Femur (tissue), 1 donor: Measurements from ENCODE around the gene DRAP1.

Experiments
- DNase-seq: peaks from one replicate; pipeline ENCODE4 v3.0.0-alpha.2; 2017

DRAP1 gene, protein sequence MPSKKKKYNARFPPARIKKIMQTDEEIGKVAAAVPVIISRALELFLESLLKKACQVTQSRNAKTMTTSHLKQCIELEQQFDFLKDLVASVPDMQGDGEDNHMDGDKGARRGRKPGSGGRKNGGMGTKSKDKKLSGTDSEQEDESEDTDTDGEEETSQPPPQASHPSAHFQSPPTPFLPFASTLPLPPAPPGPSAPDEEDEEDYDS

DNA sequence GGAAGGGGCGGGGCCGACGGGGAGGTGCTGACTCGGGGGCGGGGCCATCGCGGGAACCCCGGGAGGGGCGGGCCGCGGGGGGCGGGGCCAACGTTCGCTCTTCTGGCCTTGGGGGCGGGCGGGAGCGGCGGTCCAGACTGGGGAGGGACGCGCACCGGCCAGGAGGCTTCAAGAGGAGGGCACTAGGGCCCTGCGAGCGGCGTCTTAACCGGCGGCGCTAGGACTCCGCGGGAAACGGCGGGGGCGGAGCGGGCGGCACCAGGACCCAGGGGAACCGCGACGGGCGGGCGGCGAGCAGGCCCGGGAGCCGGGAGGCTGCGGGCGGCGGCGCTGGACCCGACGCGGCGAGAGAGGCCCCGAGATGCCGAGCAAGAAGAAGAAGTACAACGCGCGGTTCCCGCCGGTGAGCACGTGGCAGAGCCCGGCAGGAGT lies at the start of gene DRAP1:
DRAP1 (plus strand) TSS at position 286 of the 432 bp plus-strand sequence; CDS start at position 362, 76 bp downstream.
- DNase-seq, result peak; percentile 99

DNA sequence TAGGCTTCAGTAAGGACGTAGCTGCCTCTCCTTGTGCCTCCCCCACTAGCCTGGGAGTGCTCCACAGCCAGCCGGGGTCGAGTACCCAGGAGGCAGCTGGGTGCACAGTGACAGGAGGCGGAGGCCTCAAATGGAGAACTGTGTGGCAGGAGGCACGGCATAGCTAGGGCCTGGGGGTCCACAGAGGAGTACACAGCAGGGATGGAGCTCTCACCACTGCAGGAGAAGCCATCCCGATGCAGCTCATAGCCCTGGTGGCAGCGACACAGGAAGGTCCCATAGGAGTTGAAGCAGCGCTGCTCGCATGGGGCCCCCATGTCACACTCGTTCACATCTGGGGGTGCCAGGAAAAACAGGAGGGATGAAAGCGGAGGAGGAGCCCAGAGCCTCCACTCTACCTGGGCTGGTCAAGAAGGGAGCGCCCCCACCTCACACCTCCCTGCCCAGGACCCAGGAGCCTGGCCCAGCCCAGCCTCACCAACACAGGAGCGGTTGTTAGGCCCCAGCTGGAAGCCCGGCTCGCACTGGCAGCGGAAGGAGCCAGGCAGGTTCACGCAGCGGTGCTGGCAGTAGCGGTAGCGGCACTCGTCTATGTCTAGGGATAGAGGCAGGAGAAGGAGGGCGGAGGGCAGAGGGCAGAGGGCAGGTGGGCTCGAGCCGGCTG lies 49.5 kb upstream of the DRAP1 start:
- DNase-seq, result no peak

DNA sequence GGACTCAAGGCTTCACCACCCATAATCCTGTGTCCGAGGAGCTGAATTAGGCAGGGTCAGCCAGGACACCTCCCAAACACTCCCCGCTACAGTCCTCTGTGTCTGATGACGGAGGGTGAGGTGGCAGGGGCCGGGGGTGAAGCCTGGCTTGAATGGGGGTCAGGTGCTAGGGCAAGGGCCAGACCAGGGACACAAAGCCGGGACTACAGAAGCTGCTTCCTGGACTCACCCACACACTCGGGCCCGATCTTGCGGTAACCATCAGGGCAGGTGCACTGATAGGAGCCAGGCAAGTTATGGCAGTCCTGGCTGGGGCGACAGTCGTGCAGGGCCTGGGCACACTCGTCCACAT lies 48.9 kb upstream of the DRAP1 start:
- DNase-seq, result no peak

DNA sequence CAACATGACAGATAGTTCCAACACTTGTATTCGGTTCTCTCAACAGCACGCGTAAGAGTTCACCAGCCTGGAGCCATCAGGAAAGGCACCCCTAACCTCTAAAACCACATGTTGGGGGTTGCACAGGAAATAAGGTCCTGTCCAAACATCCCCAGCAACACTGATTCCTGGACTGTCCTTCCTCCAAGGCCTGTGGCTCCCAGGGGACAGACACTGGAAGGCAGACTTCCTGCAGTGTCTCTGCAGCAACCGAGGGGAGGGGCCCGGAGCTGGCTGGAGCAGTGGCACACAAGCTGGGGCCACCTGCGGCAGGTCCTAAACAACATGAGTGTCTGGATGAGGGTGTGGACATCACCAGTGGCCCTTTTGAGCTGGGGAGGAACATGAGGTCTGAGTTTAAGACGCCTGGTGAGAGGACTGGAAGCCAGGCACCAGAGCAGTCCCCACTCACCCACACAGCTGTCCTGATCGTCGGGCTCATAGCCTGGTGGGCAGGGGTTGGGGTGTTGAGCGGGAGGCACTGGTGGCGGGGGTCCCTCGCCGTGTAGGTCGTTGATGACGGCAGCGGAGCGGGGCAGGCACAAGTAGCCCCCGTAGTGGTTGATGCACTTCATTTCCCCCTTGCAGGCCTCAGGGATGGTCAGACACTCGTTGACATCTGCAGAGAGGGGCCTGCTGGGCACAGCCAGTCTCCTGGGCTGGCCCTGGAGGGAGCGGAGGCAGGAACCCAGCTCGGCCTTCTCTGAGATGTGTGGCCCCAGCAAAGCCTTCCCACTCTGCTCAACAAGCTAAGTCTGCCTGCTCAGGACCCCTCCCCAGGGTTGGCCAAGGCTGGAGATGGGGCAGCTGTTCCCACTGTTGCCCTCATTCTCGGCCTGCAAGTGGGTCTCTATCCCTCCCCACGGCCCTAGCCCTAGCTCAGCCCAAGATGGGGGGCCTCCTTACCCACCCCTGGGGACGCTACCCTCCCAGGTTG lies 48.2 kb upstream of the DRAP1 start:
- DNase-seq, result peak; percentile 69

DNA sequence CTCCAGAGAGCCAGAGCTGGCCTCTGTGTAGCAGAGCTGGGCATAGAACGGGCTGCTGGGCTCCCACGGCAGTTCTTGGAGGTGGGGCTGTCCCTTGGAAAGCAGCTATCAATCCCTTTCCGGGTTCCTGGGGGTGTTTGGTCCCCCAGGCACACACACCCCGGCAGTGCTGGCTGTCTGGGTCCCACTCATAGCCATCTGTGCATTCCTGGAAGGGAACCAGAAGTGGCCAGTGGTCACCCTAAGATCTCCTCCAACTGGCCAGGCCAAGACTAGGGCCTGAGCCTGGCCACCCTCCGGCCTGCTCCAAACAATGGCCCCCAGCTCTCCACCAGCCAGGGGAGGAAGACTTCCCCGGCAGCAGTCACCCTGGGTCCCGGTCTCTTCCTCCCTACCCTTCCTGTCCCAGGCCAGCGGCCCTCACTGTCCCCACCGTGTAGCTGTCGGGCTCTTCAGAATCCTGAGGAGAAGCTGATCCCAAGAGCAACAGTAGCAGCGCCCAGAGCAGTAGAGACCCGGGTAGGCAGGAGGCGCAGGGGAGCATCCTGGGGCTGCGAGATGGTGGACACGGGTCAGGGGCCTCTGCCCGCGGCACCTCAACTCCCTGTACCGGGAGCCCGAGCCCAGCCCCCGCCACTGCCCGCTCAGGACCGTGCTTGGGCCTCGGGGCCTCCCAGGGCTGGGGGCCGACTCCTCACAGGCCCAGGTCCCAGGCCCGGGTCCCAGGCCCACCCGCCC lies 47.2 kb upstream of the DRAP1 start:
- DNase-seq, result no peak

DNA sequence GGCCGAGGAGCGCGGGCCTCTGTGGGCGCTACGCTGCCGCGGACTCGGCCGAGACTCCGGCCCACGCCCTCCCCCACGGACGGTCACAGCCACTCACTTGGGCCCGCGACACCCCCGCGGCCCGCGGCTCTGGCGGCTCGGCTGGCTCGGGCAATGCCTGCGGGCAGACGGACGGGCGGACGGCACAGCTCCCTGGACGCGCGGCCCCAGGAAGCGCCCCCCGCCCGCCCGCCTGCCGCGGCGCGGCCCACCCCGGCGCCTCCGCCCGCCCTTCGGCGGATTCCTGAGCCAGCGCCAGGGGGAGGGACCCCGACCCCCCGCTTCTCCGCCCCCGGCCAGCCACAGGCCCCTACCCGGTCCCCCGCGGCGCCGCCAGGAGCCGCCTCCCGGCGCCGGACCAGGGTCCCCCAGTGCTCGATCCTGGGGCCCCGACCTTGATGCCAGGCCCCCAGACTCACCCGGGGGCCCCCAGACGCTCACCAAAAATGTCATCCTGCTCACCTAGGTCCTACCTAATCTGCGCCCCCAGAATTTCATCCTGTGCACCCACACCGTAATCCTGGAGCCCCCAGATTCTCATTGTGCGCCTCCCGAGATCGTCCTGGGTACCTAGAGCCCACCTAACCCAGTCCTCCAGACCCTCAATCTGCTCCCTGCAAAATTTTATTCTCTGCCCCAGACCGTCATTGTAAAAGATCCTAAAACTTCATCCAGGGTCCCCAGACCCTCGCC lies 46.5 kb upstream of the DRAP1 start, which contains the start of gene EFEMP2:
EFEMP2 (minus strand) TSS at position 215 of the 732 bp plus-strand sequence. CDS start 446 bp downstream, outside the sequence.
- peak; percentile 86 for DNase-seq

DNA sequence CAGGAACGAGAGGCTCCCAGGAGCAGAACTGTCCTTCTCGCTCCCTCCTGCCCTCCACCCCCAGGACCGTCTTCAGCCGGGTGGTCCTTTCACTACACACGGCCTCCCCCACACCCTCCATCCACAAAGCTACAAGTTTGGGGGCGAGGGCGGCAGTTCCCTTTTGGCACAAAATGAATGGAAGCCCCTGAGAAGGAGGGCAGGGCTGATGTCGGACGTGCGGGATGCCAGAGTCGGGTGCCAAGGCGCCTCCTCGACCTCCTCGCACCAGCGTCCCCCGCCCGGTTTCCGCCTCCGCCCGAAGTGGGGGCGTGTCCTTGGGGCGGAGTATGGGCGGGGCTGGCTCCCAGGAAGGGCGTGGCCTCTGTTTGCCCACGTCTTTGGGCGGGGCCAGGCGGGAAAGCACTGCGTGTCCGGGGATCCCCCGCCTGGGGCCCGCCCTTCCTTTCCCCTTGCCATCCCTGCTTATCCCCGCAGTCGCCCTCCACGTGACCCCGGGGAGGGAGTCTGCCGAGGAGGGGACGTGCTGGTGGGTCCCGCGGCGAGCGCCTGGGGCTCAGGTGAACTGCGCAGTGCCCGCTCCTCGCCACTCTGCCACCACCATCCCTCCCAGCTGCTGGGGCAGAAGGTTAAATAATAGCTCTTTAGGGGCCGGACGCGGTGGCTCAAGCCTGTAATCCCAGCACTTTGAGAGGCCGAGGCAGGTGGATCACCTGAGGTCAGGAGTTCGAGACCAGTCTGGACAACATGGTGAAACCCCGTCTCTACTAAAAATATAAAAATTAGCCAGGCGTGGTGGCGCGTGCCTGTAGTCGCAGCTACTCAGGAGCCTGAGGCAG lies 45.7 kb upstream of the DRAP1 start:
- DNase-seq, result peak; percentile 96

DNA sequence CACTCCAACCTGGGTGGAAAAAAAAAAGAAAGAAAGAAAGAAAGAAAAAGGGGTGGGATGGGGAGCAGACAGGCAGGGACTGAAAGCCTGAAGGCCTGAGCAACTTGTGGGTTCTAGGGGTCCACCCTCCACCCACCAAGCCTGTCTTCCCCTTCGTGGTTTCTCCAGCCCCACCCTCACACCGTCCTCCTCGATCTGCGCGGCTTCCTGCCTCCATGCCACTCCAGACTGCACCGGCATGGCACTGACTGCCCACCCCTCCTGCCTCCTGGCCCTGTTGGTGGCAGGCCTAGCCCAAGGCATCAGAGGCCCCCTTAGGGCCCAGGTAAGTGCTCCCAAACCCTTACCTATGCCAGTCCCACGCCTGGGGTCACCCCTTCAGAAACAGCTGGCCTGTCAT lies 39.6 kb upstream of the DRAP1 start, which contains the start of gene CTSW:
CTSW (plus strand) TSS at position 221 of the 400 bp plus-strand sequence; CDS start at position 239, 18 bp downstream.
- no peak for DNase-seq

DNA sequence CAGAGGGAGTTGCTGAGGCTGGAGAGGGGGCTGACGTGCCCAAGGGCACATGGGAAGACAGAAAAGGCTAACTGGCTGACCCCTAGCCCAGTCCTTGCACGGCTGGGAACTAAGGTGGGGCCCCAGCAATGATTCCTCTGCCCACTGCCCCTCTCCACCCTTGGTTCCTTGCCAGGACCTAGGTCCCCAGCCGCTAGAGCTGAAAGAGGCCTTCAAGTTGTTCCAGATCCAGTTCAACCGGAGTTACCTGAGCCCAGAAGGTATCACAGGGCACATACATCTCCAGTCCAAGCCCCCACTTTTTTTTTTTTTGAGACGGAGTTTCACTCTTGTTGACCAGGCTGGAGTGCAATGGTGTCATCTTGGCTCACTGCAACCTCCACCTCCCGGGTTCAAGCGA lies 39.2 kb upstream of the DRAP1 start:
- no peak for DNase-seq

DNA sequence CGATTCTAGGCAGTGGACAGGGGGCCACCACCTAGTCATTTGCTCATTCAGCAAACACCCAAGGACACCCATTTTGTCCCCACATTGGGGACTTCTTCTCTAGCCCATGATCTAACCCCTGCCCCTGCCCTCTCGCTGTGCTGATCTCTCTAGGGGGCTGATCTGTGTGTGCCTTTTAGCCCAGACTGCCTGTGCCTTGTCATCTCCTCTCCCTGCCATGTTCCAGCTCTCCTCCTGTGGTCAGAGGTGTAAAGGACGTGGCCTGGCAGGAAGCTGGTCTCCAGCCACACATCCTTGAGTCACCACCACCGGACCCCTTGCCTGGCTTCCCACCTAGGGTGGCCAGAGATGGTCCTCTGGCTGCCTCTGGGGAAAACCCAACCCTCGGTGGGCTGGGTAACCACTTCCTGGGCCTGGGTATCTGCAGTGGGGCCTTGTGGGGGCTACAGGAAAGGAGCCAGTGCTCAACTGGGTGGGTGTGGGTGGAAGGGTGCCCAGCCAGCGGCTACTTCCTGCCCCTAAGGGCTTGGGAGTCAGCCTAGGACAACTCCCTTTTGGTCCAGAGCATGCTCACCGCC lies 38.3 kb upstream of the DRAP1 start:
- DNase-seq, result no peak

DNA sequence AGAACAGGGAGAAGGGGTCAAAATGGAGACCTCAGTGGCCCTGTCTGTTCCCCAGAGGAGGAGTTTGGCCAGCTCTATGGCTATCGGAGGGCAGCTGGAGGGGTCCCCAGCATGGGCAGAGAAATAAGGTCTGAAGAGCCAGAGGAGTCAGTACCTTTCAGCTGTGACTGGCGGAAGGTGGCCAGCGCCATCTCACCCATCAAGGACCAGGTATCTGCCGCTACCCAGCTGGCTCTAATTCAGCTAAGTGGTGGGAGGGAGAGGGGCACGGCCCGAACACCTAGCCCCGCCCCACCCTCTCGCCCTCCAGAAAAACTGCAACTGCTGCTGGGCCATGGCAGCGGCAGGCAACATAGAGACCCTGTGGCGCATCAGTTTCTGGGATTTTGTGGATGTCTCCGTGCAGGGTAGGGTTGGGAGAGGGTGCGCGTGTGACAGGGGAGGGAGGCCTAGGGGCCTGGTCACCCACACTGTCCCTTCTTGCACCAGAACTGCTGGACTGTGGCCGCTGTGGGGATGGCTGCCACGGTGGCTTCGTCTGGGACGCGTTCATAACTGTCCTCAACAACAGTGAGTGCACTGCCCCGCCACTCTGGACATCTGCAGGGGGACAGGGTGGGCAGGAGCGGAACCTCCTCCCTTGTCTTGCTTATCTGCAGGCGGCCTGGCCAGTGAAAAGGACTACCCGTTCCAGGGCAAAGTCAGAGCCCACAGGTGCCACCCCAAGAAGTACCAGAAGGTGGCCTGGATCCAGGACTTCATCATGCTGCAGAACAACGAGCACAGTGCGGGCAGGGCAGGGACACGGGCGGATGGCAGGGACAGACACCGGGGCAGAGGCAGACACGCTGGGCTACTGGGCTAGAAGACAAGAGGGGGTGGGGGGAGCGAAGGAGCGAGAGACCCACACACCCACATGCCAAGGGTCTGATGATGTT lies 36.8 kb upstream of the DRAP1 start:
- DNase-seq, result no peak

DNA sequence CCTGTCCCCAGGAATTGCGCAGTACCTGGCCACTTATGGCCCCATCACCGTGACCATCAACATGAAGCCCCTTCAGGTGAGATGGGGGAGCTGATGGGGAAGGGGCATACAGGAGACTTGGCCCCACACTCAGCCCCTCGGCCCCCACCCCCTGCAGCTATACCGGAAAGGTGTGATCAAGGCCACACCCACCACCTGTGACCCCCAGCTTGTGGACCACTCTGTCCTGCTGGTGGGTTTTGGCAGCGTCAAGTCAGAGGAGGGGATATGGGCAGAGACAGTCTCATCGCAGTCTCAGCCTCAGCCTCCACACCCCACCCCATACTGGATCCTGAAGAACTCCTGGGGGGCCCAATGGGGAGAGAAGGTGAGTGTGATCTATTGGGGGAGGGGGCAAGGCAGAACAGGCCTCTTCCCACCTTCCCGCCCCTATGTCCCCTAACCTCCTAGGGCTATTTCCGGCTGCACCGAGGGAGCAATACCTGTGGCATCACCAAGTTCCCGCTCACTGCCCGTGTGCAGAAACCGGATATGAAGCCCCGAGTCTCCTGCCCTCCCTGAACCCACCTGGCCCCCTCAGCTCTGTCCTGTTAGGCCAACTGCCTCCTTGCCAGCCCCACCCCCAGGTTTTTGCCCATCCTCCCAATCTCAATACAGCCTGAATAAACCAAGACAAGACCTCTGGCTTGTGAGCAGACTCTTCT lies 36.0 kb upstream of the DRAP1 start:
- DNase-seq, result no peak

DNA sequence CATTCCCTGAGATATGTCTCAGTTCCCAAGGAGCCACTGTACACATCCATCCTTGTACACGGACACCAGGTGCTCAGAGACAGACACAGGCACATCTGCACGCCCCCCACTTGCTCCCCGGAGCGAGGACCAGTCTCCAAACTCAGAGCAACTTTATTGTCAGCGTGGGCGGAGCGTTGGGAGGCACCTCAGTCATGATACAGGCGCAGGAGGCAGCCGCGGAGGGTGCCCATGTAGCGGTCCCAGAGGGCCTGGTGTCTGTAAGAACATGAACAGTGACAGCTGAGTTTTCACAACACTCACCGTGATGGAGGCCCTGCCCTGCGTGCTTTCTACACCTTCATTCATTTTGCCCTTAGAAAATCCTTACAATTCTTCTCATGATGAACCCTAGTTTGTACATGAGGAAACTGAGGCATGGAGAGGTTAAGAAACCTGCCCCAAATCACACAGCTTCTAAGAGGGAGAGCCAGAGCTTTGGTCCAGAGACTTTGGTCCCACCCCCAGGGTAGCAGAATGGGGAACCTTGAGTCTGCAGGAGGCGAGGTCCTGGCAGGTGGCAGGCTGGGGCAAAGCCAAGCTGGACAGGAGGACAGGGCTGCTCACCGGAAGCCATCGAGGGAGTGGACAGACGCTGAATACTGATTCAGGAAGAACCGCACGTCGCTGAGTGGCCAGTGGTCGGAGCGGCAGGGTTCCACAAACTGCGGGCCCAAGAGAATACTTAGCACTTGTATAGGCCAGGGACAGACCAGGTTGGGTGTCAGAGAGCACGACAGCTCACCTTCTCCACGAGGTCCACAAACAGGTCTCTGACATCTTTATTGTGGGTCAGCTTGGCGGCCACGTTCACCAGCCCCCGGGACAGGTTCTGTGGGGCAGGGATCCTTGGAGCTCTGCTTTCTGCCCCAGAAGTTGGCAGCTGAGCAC lies 35.2 kb upstream of the DRAP1 start:
- DNase-seq, result no peak

DNA sequence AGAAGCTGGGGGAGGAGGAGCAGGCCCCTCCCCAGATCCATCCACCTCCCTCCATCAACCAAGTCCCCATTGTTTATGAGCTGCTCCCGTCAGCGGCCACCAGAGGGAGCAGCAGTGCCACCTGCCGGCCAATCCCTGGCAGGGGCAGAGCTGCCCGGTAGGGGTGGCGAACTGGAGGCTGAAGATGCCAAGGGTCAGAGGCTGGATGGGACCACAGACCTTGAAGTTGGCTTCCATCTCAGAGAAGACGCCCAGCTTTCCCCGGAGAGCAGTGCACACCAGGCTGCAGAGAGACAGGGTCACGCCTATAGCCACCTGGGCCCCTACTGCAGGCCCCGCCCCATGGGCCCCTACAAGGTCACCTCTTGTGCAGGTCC lies 34.5 kb upstream of the DRAP1 start:
- DNase-seq, result peak; percentile 84

DNA sequence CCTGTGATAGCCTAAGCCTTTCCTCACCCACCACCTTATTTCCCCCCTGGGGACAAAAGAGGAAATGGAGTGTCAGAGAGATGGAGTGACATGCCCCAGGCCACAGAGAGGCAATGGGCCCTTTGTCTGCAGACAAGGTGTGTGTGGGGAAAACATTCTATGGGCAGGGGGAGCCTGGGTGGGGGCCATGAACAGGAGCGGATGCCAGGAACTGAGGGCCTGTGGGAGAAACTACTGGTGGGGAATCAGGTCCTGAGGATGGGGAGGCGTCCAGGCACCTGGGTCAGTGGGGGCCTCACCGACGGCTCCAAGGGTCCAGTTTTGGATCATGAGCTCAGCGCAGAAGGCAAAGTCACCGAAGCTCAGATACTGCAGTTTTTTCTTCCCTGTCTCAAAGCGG lies 34.0 kb upstream of the DRAP1 start:
- DNase-seq, result no peak

DNA sequence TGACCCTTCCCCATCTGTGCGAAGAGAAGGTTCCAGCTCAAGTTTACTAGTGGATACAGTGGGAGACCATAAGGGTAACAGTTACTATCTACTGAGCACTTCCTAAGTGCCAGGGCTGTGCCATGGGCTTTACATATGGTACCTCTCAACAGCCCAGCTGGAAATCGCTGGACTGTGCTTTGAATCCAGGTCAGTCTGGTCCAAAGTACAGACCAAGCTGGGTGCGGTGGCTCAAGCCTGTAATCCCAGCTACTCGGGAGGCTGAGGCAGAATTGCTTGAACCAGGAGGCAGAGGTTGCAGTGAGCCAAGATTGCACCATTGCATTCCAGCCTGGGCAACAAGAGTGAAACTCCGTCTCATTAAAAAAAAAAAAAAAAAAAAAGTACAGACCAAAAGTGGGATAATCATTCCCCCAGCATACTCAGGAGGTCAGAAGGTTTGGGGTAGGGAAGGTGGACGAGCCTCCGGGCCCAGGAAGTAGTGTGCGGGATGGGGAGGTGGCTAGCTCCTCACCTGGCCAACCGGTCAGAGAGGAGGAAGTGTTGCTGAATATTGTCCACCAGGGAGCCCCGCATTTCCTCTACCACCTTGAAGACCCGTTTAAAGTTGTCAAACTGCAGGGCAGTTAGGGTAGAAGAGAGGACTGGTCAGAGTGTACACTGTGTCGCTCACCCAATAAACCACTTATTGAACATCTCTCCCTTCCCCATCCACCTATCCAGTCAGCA lies 33.3 kb upstream of the DRAP1 start:
- no peak for DNase-seq
